NCI-H69 (cell line): ENCODE measurements around the gene C17orf50.

ENCODE experiments used
- DNase-seq: peaks from one replicate; lab custom pipeline; 2025; lab: John Stamatoyannopoulos, UW

The C17orf50 gene

GRCh38 chr17:35760587-35760986 is at the start of gene C17orf50:
C17orf50 (plus strand) TSS chr17:35760887; CDS start chr17:35760942, 55 bp downstream.
- no peak for DNase-seq

GRCh38 chr17:35710950-35711349 is 49.7 kb upstream of the C17orf50 start:
- no peak for DNase-seq

GRCh38 chr17:35713069-35713728 is 47.5 kb upstream of the C17orf50 start:
- peak; percentile 38 for DNase-seq

GRCh38 chr17:35714988-35715387 is 45.7 kb upstream of the C17orf50 start:
- DNase-seq = no peak

- DNase-seq = peak; percentile 55
Measured at GRCh38 chr17:35715416-35715815, 45.3 kb upstream of the C17orf50 start.

- no peak for DNase-seq
Measured at GRCh38 chr17:35716173-35716572, 44.5 kb upstream of the C17orf50 start.

- DNase-seq = no peak
Measured at GRCh38 chr17:35716897-35717465, 43.7 kb upstream of the C17orf50 start.

- DNase-seq = peak; percentile 35
Measured at GRCh38 chr17:35717475-35717874, 43.2 kb upstream of the C17orf50 start.

- no peak for DNase-seq
Measured at GRCh38 chr17:35723735-35724134, 37.0 kb upstream of the C17orf50 start.

GRCh38 chr17:35725058-35725457 is 35.6 kb upstream of the C17orf50 start:
- no peak for DNase-seq

- no peak for DNase-seq
Measured at GRCh38 chr17:35725802-35726126, 34.9 kb upstream of the C17orf50 start.

- peak; percentile 94 for DNase-seq
Measured at GRCh38 chr17:35726127-35726952, 34.3 kb upstream of the C17orf50 start.

- no peak for DNase-seq
Measured at GRCh38 chr17:35726953-35727460, 33.7 kb upstream of the C17orf50 start.

- peak; percentile 83 for DNase-seq
Measured at GRCh38 chr17:35727635-35728034, 33.1 kb upstream of the C17orf50 start.

- no peak for DNase-seq
Measured at GRCh38 chr17:35728551-35728950, 32.1 kb upstream of the C17orf50 start.

GRCh38 chr17:35729405-35729833 is 31.3 kb upstream of the C17orf50 start:
- peak; percentile 74 for DNase-seq

- no peak for DNase-seq
Measured at GRCh38 chr17:35730400-35731005, 30.2 kb upstream of the C17orf50 start.

GRCh38 chr17:35731239-35731916 is 29.3 kb upstream of the C17orf50 start, which contains the start of gene RASL10B:
RASL10B (plus strand) TSS chr17:35731639; CDS start chr17:35735185, 3,546 bp downstream.
- peak; percentile 86 for DNase-seq

GRCh38 chr17:35731917-35732805 is 28.5 kb upstream of the C17orf50 start:
- peak; percentile 66 for DNase-seq

- peak; percentile 40 for DNase-seq
Measured at GRCh38 chr17:35732806-35733136, 27.9 kb upstream of the C17orf50 start.

- DNase-seq = peak; percentile 15
Measured at GRCh38 chr17:35733366-35733765, 27.3 kb upstream of the C17orf50 start.
